GM06990 (cell line): ENCODE results near the gene CDC42BPA.
"Not testable (repeated sequence)": the region's sequence is repeated elsewhere in the genome, so short reads cannot be mapped to it uniquely, and the experiment has no call there.

Experiments
- DNase-seq: peaks from one replicate; pipeline ENCODE4 v3.0.0-alpha.2; 2011; ENCODE audit not compliant: insufficient read length; ENCODE audit errors: extremely low read depth
- H3K27me3 ChIP-seq: replicated peaks from 2 replicates; pipeline ENCODE4 v1.6.0; 2011; ENCODE audit warnings: low read length; ENCODE audit not compliant: control insufficient read depth, insufficient read depth
- H3K36me3 ChIP-seq: 2 replicates; pipeline ENCODE4 v1.5.1; 2011; ENCODE audit warnings: low read length; ENCODE audit not compliant: control insufficient read depth, insufficient read depth
- H3K4me3 ChIP-seq: replicated peaks from 2 replicates; pipeline ENCODE4 v1.5.1; 2011; ENCODE audit warnings: low read depth, mild to moderate bottlenecking, control low read depth, low read length
- CTCF ChIP-seq: IDR thresholded peaks from 2 replicates; pipeline ENCODE4 v1.5.1; 2011; ENCODE audit warnings: low read length, control low read depth, mild to moderate bottlenecking, inconsistent platforms; ENCODE audit not compliant: insufficient read depth, poor library complexity, severe bottlenecking

CDC42BPA gene

GRCh38 chr1:227353186-227353585 is 34.9 kb upstream of the CDC42BPA start:
- no peak for TF ChIP-seq CTCF
- no peak for DNase-seq
- no peaks in the 10 kb centered on the region for H3K36me3 ChIP-seq
- H3K4me3 ChIP-seq = no peak overlapping the region
- no peaks in the 10 kb centered on the region for H3K27me3 ChIP-seq

GRCh38 chr1:227352164-227352563 is 33.9 kb upstream of the CDC42BPA start:
- H3K4me3 ChIP-seq, DNase-seq, H3K36me3 ChIP-seq, H3K27me3 ChIP-seq: not testable (repeated sequence)

GRCh38 chr1:227351443-227351842 is 33.2 kb upstream of the CDC42BPA start:
- no peak for DNase-seq
- TF ChIP-seq CTCF = no peak
- Histone ChIP-seq H3K36me3 (no peaks in the 10 kb centered on the region), H3K4me3 (no peak overlapping the region), H3K27me3 (no peaks in the 10 kb centered on the region)

GRCh38 chr1:227349967-227350366 is 31.7 kb upstream of the CDC42BPA start:
- Histone ChIP-seq H3K36me3 (no peaks in the 10 kb centered on the region), H3K27me3 (no peaks in the 10 kb centered on the region), H3K4me3 (no peak overlapping the region)
- no peak for DNase-seq
- TF ChIP-seq CTCF = no peak

GRCh38 chr1:227343727-227344551 is 25.6 kb upstream of the CDC42BPA start:
- H3K27me3 ChIP-seq = no peaks in the 10 kb centered on the region
- no peak overlapping the region for H3K4me3 ChIP-seq
- TF ChIP-seq CTCF = no peak
- no peaks in the 10 kb centered on the region for H3K36me3 ChIP-seq
- DNase-seq = no peak

GRCh38 chr1:227343206-227343605 is 24.9 kb upstream of the CDC42BPA start:
- Histone ChIP-seq H3K36me3 (no peaks in the 10 kb centered on the region), H3K27me3 (no peaks in the 10 kb centered on the region), H3K4me3 (no peak overlapping the region)
- no peak for TF ChIP-seq CTCF
- DNase-seq = no peak
